GM12891 (cell line): Measurements from ENCODE around the gene EVA1B.
A peak's percentile ranks its signal among the peaks of the same experiment; 100 is the strongest.

ENCODE experiments used
- DNase-seq: peaks from one replicate; pipeline ENCODE4 v3.0.0; 2011; ENCODE audit warnings: low spot score; ENCODE audit not compliant: insufficient read length
- FAIRE-seq: peaks from 2 replicates; lab custom pipeline; 2011; peaks lifted over from hg19 to GRCh38; lab: Jason Lieb, UNC
- PAX5 ChIP-seq: IDR thresholded peaks from 2 replicates; pipeline ENCODE4 v1.6.1; 2011; ENCODE audit warnings: low read length, moderate library complexity, mild to moderate bottlenecking; ENCODE audit not compliant: insufficient read depth, severe bottlenecking
- POLR2A ChIP-seq: IDR thresholded peaks from 2 replicates; pipeline ENCODE4 v1.6.1; 2011; ENCODE audit warnings: low read depth, low read length, control low read depth
- POLR2AphosphoS5 ChIP-seq: IDR thresholded peaks from 2 replicates; pipeline ENCODE4 v1.6.1; 2011; ENCODE audit warnings: low read depth, low read length, control low read depth
- POU2F2 ChIP-seq: IDR thresholded peaks from 2 replicates; pipeline ENCODE4 v1.6.1; 2011; ENCODE audit warnings: low read depth, mild to moderate bottlenecking, control low read depth, low read length, moderate library complexity
- SPI1 ChIP-seq: IDR thresholded peaks from 2 replicates; pipeline ENCODE4 v1.6.1; 2011; ENCODE audit warnings: low read depth, low read length, control low read depth
- TAF1 ChIP-seq: IDR thresholded peaks from 2 replicates; pipeline ENCODE4 v1.6.1; 2011; ENCODE audit warnings: low read depth, low read length, control low read depth

Gene EVA1B

DNA sequence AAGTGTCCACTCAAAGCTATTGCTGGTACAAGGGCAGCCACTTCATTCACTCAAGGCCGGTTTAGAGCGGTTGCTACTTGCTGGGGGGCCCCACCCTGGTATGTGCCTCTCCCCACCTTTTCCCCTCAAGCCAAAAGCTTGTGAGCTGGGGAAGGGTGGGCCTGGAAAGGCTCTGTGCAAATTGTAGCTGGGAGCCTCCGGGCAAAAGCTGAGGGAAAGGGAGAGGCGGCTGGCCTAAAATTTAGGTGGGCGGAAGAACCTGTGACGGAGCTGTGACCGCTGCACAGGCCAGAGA, 17.6 kb downstream of the EVA1B start:
- 0 out of 2 replicates have a peak, but pooled peaks have one; percentile 25 for TF ChIP-seq POLR2AphosphoS5
- TF ChIP-seq TAF1: no peak
- FAIRE-seq (peak; percentile 33), DNase-seq (no peak)

DNA sequence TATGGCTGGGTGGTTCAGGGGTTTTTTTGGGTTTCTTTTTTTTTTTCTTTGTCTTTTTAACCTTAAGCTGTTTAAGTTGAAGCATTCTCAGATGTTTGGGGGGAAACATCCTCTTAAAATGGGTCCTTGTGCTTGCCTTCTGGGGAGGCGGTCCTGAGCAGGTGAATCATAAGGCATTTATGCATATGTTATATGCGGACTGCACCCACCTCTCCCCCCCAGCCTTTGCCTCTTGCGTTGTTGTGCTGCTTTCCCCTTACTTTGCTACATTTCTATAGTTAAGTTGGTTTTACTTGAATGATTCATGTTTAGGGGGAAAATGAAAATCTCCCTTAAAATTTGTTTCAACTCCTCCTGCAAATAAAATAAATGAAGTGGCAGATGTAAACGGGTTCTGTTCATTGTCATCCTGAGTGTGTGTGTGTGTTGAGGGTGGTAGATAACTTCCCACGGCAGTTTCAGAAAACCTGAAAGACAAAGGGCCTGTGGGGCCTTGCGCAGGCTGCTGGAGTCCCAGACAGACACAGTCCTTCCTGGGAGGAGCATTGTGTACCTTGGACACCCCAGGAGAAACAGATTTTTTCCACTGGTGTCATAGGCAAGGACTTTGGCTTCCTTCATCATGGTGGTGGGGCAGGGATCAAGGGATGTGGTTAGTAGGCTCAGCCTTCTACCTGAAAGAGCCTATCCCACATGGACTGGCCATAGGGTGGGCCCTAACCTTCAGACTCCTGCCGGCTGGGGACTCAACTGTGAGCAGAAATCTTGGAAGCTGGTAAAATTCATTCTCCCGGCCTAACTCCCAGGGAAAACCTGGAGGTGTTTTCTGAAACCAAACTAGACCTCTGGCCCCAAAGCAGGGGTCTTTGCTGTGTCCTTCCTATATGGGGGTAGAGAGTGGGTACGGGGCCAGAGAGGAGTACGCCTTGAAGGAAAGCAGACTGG, 18.2 kb downstream of the EVA1B start:
- DNase-seq (no peak), FAIRE-seq (peak; percentile 74)
- no peak for TF ChIP-seq POLR2A
- TF ChIP-seq PAX5: no peak
- no peak for TF ChIP-seq TAF1
- TF ChIP-seq POU2F2: no peak
- no peak for TF ChIP-seq SPI1
- TF ChIP-seq POLR2AphosphoS5: no peak

DNA sequence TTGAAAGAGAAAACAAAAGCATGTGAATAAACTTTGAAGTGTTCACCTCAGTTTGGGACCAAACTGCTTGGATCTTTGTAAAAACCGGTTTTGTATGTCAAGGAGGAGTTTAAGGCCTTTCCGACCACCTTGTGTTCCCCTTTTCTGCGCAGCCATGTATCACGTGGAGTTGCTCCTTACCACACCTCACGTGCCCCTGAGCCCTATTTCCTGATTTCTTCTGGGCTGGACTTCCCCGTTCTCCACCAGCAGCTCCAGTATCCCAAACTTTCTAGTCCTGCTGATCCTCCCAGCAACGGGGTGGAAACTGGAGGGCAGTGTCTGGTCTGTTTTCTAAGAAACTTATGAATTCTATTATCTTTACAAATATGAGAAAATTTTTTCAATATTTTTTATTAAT, 18.9 kb downstream of the EVA1B start:
- DNase-seq (no peak), FAIRE-seq (peak; percentile 74)
- TF ChIP-seq SPI1: peak; percentile 54
- no peak for TF ChIP-seq PAX5
- TF ChIP-seq POLR2A: no peak
- no peak for TF ChIP-seq TAF1
- no peak for TF ChIP-seq POLR2AphosphoS5

DNA sequence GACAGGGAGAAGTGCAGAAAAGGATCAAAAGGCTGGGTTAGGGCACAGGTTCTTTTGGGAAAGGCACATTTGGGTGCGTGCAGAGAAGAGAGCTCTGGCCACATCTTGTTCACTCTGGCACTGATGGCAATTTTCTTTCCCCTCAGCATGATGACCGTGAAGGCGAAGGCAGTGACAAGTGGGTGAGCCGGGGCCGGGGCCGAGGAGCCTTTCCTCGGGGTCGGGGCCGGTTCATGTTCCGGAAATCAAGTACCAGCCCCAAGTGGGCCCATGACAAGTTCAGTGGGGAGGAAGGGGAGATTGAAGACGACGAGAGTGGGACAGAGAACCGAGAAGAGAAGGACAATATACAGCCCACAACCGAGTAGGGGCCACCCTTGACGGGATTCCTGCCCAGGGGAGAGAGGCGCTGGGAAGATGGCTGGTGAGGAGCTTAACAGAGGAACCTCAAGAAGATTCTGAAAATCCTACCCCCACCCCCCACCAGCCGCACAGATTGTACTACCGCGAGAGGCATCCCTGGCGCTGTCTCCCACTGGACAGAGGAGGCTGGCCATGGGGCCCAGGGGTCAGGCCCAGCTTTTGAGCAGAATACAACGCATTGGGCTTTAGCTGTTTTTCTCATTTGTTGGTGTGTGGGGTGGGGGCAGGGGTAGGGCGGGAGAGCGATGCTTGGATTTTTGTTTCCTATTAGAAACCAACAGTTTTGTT, 19.6 kb downstream of the EVA1B start:
- TF ChIP-seq SPI1 (no peak), POLR2AphosphoS5 (no peak), POLR2A (no peak), POU2F2 (no peak), TAF1 (no peak), PAX5 (no peak)
- FAIRE-seq: no peak
- DNase-seq: no peak

DNA sequence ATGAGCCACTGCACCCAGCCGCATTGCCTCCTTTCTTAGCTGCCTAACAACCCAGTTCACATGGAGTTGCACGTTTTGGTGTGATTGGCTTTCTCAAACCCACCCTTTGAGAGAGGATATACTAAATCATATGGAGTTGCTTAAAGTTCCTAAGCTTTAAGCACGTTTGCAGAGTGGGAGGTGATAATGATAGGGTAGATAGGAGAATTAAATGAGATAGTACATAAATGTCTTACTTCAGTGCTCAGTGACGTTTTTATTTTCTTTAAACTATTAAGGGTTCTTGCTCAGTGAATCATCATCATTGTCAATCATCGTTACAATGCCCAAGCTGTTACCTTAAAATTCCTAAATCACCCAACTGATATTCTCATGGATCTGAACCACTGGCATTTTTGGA, 20.2 kb downstream of the EVA1B start:
- DNase-seq (no peak), FAIRE-seq (no peak)
- TF ChIP-seq TAF1 (no peak), POLR2AphosphoS5 (no peak), SPI1 (no peak), POLR2A (no peak), PAX5 (no peak), POU2F2 (no peak)

DNA sequence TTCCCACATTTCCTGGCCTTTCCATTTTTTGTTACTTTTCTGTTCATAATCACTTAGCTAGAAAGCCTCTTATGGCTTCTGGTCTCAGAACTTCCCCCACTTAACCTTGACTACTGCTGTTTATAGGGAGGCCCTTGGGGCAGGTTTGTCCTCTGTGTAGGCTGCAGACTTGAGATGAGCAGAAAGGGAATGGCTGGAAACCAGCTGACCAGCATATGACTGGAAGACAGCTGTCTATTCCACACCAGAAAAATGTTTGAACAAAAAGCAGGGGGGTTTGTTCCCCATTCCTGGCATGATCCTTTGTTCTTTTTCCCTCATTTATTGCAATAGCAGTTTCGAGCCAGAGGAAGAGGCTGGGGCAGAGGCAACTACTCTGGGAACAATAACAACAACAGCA, 22.2 kb downstream of the EVA1B start:
- TF ChIP-seq TAF1 (no peak), POU2F2 (no peak), PAX5 (no peak), SPI1 (no peak), POLR2A (no peak), POLR2AphosphoS5 (no peak)
- no peak for FAIRE-seq
- no peak for DNase-seq

DNA sequence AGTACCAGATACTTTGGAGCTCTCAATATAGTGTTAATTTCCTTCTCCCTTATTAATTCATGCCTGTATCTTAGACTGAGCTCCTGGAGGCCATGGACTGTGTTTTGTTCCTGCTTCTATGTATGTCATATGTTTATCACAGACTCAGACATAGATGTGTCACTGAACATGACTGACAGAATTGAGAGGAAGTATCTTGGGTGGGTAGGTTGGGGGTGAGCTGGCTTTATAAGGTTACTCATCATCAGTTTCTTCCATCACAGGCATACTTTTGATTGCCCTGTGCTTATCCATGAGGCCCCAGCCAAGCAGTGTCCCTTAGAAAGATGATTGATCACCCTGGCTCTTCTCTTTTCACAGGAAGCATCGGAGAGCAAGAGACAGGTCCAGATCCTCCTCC, 22.9 kb downstream of the EVA1B start:
- TF ChIP-seq PAX5: no peak
- TF ChIP-seq SPI1: no peak
- no peak for TF ChIP-seq POLR2A
- no peak for TF ChIP-seq POU2F2
- no peak for TF ChIP-seq POLR2AphosphoS5
- TF ChIP-seq TAF1: no peak
- no peak for DNase-seq
- no peak for FAIRE-seq

DNA sequence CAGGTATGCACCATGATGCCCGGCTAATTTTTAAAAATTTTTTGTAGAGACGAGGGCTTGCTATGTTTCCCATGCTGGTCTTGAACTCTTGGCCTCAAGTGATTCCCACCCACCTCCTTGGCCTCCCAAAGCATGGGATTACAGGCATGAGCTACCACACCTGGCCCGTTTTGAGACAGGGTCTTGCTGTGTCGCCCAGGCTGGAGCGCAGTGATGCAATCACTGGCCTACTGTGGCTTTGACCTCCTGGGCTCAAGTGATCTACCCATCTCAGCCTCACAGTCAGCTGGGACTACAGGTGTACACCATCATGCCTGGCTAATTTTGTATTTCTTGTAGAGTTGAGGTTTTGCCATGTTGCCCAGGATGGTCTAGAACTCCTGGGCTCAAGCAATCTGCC, 24.8 kb downstream of the EVA1B start:
- TF ChIP-seq TAF1: no peak
- no peak for TF ChIP-seq POU2F2
- TF ChIP-seq SPI1: no peak
- TF ChIP-seq POLR2AphosphoS5: no peak
- no peak for TF ChIP-seq PAX5
- TF ChIP-seq POLR2A: no peak
- no peak for DNase-seq
- FAIRE-seq: no peak

DNA sequence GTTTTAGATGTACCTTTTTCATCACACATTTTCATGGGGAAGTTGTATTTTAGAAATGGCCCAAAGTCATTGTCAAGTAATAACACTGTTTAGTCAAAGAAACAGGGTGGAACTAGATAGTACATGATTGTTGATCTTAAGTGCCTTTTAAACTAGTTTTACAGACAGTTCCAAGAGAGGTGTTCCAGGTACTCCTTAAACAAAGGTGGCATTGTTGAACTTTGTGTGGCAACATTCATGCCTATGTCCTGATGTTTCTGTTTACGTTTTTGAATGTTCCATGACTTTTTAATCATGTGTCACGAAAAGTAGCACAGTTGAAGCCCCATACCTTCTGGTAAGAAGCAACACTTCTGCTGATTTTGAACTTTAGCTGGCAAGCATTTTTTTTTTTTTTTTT, 26.4 kb downstream of the EVA1B start:
- no peak for TF ChIP-seq SPI1
- no peak for TF ChIP-seq POU2F2
- TF ChIP-seq PAX5: no peak
- no peak for TF ChIP-seq POLR2A
- TF ChIP-seq TAF1: no peak
- FAIRE-seq: peak; percentile 43
- no peak for DNase-seq

DNA sequence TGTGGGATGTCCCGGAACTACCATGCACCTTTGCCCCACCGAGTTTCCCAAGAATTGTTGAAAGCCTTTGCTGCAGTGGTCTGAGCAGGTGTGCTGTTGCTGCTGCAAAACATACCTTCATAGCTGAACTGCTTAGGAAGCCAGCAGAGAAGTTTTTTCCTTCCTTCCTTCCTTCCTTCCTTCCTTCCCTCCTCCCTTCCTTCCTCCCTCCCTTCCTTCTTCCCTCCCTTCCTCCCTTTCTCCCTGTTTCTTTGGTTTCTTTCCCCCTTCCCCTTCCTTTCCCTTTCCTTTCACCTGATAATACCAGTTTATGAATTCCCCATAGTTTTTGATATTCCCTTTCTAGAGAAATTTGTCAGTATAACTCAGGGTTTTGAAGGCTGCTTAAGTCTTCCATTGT, 28.1 kb downstream of the EVA1B start:
- DNase-seq: no peak
- no peak for FAIRE-seq
- TF ChIP-seq SPI1 (no peak), POLR2AphosphoS5 (no peak), POU2F2 (no peak), POLR2A (no peak), PAX5 (no peak), TAF1 (no peak)
